ENCODE measurements around the gene POU2F1.

- TF ChIP-seq CTCF (IDR thresholded peaks at IDR 0.05; ENCODE audit: poor library complexity, severe bottlenecking) (no peak), RAD21 (conservative IDR thresholded peaks at IDR 0.05) (no peak), POLR2AphosphoS5 (IDR thresholded peaks at IDR 0.05) (no peak), EZH2 (IDR thresholded peaks at IDR 0.05; ENCODE audit: borderline replicate concordance, insufficient read depth, low read length, poor library complexity, severe bottlenecking) (no peak), TAF1 (IDR thresholded peaks at IDR 0.05; ENCODE audit: low read depth) (no peak), EP300 (conservative IDR thresholded peaks at IDR 0.05; ENCODE audit: poor library complexity, severe bottlenecking) (no peak), MXI1 (conservative IDR thresholded peaks at IDR 0.05; ENCODE audit: poor library complexity, severe bottlenecking) (no peak)
These were observed 42.1 kb downstream of the POU2F1 start for GRCh38 chr1:167262836-167263235.
